Coronary artery (tissue), 2 donors: Measurements from ENCODE around the gene NRCAM.
"Not testable (repeated sequence)": the region's sequence is repeated elsewhere in the genome, so short reads cannot be mapped to it uniquely, and the experiment has no call there.

Experiments used
- DNase-seq: peaks from one replicate; pipeline ENCODE4 v3.0.0-alpha.2; 2017; ENCODE audit warnings: low spot score
- H3K27ac ChIP-seq, 2 donors: fragments of 200-600 bp; sonication (generic); one replicate each; pipeline ENCODE4 v1.5.1; 2016 to 2019
- H3K4me3 ChIP-seq: fragments of 200-600 bp; sonication (generic); 2 replicates; pipeline ENCODE4 v1.5.1; 2016; ENCODE audit warnings: mild to moderate bottlenecking, moderate library complexity
- CTCF ChIP-seq: fragments of 200-600 bp; sonication (generic); IDR thresholded peaks from one replicate; pipeline ENCODE4 v1.5.1; 2019; ENCODE audit warnings: antibody characterized with exemption

Gene NRCAM

GRCh38 chr7:108261560-108262255 is 194.5 kb downstream of the NRCAM start:
- no peak overlapping the region for H3K4me3 ChIP-seq

GRCh38 chr7:108259447-108259846 is 196.8 kb downstream of the NRCAM start:
- H3K27ac ChIP-seq, H3K4me3 ChIP-seq, DNase-seq: not testable (repeated sequence)

More at GRCh38 chr7:108261560-108262255, 194.5 kb downstream of the NRCAM start:
- DNase-seq: no peak
- no peak overlapping the region for H3K27ac ChIP-seq
- no peak for TF ChIP-seq CTCF

- no peak overlapping the region for H3K27ac ChIP-seq
- no peak for TF ChIP-seq CTCF
- DNase-seq: no peak
- no peak overlapping the region for H3K4me3 ChIP-seq
These were observed 198.3 kb downstream of the NRCAM start for GRCh38 chr7:108257954-108258353.

GRCh38 chr7:108254259-108254658 is 202.0 kb downstream of the NRCAM start:
- TF ChIP-seq CTCF: no peak
- Histone ChIP-seq H3K4me3 (no peak overlapping the region), H3K27ac (no peak overlapping the region)
- DNase-seq: no peak

- H3K27ac ChIP-seq: no peak overlapping the region
- no peak for TF ChIP-seq CTCF
- no peak overlapping the region for H3K4me3 ChIP-seq
- no peak for DNase-seq
These were observed 202.8 kb downstream of the NRCAM start for GRCh38 chr7:108253275-108254044.

- no peak for DNase-seq
- no peak for TF ChIP-seq CTCF
- Histone ChIP-seq H3K4me3 (no peak overlapping the region), H3K27ac (no peak overlapping the region)
These were observed 204.1 kb downstream of the NRCAM start for GRCh38 chr7:108252177-108252576.

GRCh38 chr7:108251700-108252099 is 204.5 kb downstream of the NRCAM start:
- H3K27ac ChIP-seq: no peak overlapping the region
- no peak for DNase-seq
- no peak overlapping the region for H3K4me3 ChIP-seq
- TF ChIP-seq CTCF: no peak
